ENCODE results near the gene NAA15. TPM values are rescaled to one million over a fixed set of nuclear protein-coding genes. Genes with fewer than 3 reads are reported as not detected.
"Not testable (repeated sequence)": the region's sequence is repeated elsewhere in the genome, so short reads cannot be mapped to it uniquely, and the experiment has no call there.

NAA15 gene
- total and polyA plus RNA-seq, 7 donors, result 17.2 to 53.7 (median 43.0) TPM

DNA sequence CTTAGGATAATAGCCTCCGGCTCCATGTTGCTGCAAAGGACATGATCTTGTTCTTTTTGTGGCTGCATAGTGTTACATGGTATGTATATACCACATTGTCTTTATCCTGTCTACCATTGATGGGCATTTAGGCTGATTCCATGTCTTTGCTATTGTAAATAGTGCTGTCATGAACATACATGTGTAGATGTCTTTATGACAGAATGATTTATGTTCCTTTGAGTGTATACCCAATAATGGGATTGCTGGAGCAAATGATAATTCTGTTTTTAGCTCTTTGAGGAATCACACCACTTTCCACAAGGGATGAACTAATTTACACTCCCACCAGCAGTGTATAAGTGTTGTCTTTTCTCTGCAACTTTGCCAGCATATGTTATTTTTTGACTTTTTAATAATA lies 157.2 kb downstream of the NAA15 start:
- H3K4me1 ChIP-seq, result peaks cover 18% of the 10 kb centered on the region
- TF ChIP-seq, protein P1, sequence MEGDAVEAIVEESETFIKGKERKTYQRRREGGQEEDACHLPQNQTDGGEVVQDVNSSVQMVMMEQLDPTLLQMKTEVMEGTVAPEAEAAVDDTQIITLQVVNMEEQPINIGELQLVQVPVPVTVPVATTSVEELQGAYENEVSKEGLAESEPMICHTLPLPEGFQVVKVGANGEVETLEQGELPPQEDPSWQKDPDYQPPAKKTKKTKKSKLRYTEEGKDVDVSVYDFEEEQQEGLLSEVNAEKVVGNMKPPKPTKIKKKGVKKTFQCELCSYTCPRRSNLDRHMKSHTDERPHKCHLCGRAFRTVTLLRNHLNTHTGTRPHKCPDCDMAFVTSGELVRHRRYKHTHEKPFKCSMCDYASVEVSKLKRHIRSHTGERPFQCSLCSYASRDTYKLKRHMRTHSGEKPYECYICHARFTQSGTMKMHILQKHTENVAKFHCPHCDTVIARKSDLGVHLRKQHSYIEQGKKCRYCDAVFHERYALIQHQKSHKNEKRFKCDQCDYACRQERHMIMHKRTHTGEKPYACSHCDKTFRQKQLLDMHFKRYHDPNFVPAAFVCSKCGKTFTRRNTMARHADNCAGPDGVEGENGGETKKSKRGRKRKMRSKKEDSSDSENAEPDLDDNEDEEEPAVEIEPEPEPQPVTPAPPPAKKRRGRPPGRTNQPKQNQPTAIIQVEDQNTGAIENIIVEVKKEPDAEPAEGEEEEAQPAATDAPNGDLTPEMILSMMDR (IDR thresholded peaks at IDR 0.05), result no peak
- intact Hi-C loops (cut with DNase I), result loop anchor here in 1 of 2 donors (5.0 kb wide), 1 partner anchor 49 kb away; no protein-coding TSS in a partner anchor
- H3K36me3 ChIP-seq (ENCODE audit: insufficient read depth in 1 of 2, low read depth in 1 of 2), result no peaks in the 10 kb centered on the region
- ATAC-seq, result no peak
- H3K27me3 ChIP-seq (ENCODE audit: insufficient read depth in 3 of 3, low read length in 2 of 3), result no peaks in the 10 kb centered on the region
- DNase-seq, result no peak
- H3K9me3 ChIP-seq, result no peaks in the 10 kb centered on the region
- H3K4me3 ChIP-seq, result no peak overlapping the region
- no peak overlapping the region for H3K27ac ChIP-seq
- 93 to 100% (median 100%) methylated on average over 1 of the region's 1 CpG for WGBS, 3 donors

DNA sequence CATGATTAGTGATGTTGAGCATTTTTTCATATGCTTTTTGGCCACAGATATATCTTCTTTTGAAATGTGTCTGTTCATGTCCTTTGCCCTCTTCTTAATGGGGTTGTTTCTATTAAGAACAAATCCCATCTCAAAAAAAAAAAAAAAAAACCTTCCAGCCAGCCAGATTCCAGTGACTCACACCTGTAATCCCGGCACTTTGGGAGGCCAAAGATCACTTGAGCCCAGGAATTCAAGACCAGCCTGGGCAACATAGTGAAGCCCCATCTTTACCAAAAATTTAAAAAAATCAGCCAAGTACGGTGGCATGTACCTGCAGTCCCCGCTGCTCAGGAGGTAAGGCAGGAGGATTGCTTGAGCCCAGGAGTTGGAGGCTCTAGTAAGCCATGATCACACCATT lies 157.7 kb downstream of the NAA15 start:
- no peaks in the 10 kb centered on the region for H3K27me3 ChIP-seq (ENCODE audit: insufficient read depth in 3 of 3, low read length in 2 of 3)
- ATAC-seq (no peak), DNase-seq (no peak)
- 78 to 87% (median 80%) methylated on average over 3 of the region's 3 CpGs for whole genome bisulfite sequencing, 3 donors
- no peaks in the 10 kb centered on the region for H3K9me3 ChIP-seq
- H3K27ac ChIP-seq, result no peak overlapping the region
- no peaks in the 10 kb centered on the region for H3K36me3 ChIP-seq (ENCODE audit: insufficient read depth in 1 of 2, low read depth in 1 of 2)
- peaks cover 18% of the 10 kb centered on the region for H3K4me1 ChIP-seq
- no peak overlapping the region for H3K4me3 ChIP-seq
- intact Hi-C loops (cut with DNase I), result loop anchor here in 1 of 2 donors (5.0 kb wide), 1 partner anchor 48 kb away; no protein-coding TSS in a partner anchor
- TF ChIP-seq, protein P1 (IDR thresholded peaks at IDR 0.05), result no peak

DNA sequence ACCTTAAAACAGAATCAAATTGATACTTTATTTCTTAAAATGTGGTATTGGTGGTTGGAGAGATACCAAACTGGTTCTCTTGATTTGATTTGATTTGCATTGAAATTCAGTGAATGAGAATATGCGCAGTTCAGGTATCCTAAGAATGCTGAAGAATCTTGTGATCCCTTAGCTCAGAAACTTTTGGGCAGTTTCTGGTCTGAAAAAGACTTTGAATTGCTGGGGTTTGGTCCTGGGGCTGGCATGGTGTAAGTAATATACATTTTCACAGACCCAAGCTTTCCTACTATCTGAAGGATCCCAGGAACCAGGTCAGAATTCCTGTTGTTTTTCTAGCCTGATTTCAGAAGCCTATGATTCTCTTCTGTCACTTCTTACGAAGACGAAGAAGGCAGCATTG lies 159.3 kb downstream of the NAA15 start:
- H3K27ac ChIP-seq, result no peak overlapping the region
- no peaks in the 10 kb centered on the region for H3K9me3 ChIP-seq
- H3K27me3 ChIP-seq (ENCODE audit: insufficient read depth in 3 of 3, low read length in 2 of 3), result no peaks in the 10 kb centered on the region
- TF ChIP-seq, protein P1 (IDR thresholded peaks at IDR 0.05), result no peak
- WGBS, 3 donors, result 96 to 98% (median 97%) methylated on average over 3 of the region's 3 CpGs
- no peaks in the 10 kb centered on the region for H3K36me3 ChIP-seq (ENCODE audit: insufficient read depth in 1 of 2, low read depth in 1 of 2)
- H3K4me1 ChIP-seq, result peaks cover 11% of the 10 kb centered on the region
- DNase-seq, result no peak
- no peak overlapping the region for H3K4me3 ChIP-seq
- intact Hi-C loops (cut with DNase I), result loop anchor here in 1 of 2 donors (10.0 kb wide), 1 partner anchor 56 kb away; no protein-coding TSS in a partner anchor
- no peak for ATAC-seq

DNA sequence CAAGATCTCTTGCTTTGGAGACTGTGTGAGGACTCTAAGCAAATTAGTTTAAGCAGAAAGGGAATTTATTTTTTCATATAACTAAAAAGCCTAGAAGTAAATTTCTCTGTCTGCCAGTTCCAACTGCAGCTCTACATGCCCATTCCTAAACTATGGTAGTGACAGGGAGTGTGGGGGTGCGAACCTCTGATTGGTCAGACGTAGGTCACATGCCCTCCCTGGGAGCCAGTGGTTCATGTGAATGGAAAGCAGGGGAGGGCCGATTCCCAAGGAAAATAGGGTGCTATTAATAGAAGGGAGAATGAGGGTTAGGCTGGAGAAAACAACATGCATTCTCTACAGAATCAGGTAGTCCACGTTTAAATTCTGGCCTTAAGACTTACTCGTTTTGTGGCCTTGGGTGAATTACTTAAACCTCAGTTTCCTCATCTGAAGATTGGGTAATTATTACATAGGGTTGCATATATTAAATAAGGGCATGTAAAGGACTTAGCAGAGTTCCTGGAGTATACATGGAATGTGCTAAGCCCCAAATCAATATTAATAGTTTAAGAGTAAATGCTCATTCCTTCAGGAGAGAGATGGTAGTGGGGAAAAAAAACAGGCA lies 159.8 kb downstream of the NAA15 start:
- Histone ChIP-seq H3K4me1 (peaks cover 11% of the 10 kb centered on the region), H3K27ac (no peak overlapping the region), H3K36me3 (ENCODE audit: insufficient read depth in 1 of 2, low read depth in 1 of 2) (no peaks in the 10 kb centered on the region), H3K9me3 (no peaks in the 10 kb centered on the region), H3K4me3 (no peak overlapping the region), H3K27me3 (ENCODE audit: insufficient read depth in 3 of 3, low read length in 2 of 3) (no peaks in the 10 kb centered on the region)
- TF ChIP-seq, protein P1 (IDR thresholded peaks at IDR 0.05), result no peak
- ATAC-seq (no peak), DNase-seq (no peak)
- intact Hi-C loops (cut with DNase I), result loop anchor here in 1 of 2 donors (10.0 kb wide), 1 partner anchor 56 kb away; no protein-coding TSS in a partner anchor
- 67 to 82% (median 67%) methylated on average over 5 of the region's 5 CpGs for WGBS, 3 donors

DNA sequence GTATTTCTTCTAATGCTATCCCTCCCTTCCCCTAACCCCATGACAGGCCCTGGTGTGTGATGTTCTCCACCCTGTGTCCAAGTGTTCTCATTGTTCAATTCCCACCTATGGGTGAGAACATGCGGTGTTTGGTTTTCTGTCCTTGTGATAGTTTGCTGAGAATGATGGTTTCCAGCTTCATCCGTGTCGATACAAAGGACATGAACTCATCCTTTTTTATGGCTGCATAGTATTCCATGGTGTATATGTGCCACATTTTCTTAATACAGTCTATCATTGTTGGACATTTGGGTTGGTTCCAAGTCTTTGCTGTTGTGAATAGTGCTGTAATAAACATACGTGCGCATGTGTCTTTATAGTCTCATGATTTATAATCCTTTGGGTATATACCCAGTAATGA lies 163.2 kb downstream of the NAA15 start:
- ATAC-seq; H3K27me3 ChIP-seq (ENCODE audit: insufficient read depth in 3 of 3, low read length in 2 of 3); DNase-seq; H3K36me3 ChIP-seq (ENCODE audit: insufficient read depth in 1 of 2, low read depth in 1 of 2); H3K4me3 ChIP-seq; H3K27ac ChIP-seq; H3K4me1 ChIP-seq: not testable (repeated sequence)
- 95 to 96% (median 96%) methylated on average over 5 of the region's 5 CpGs for WGBS, 3 donors
- intact Hi-C loops (cut with DNase I), result loop anchor here in 1 of 2 donors (10.0 kb wide), 1 partner anchor 60 kb away; no protein-coding TSS in a partner anchor
- peaks cover 12% of the 10 kb centered on the region for H3K9me3 ChIP-seq

All from psoas muscle (tissue), 8 donors.